HG03442 (cell line): ENCODE measurements around the gene ART4.

Experiments
- ATAC-seq: cut with Tn5 transposase; IDR thresholded peaks from one replicate; pipeline ENCODE4 v1.9.1; 2021; ENCODE audit warnings: mild to moderate bottlenecking, moderate library complexity; ENCODE audit not compliant: unreplicated experiment

ART4 gene

GRCh38 chr12:14811486-14811885, 31.8 kb downstream of the ART4 start:
- ATAC-seq: no peak

GRCh38 chr12:14810953-14811483, 32.3 kb downstream of the ART4 start:
- ATAC-seq: no peak

GRCh38 chr12:14810167-14810952, 33.0 kb downstream of the ART4 start:
- ATAC-seq: no peak

GRCh38 chr12:14803830-14804160, 39.5 kb downstream of the ART4 start:
- peak; percentile 3 for ATAC-seq

GRCh38 chr12:14803011-14803829, 40.1 kb downstream of the ART4 start, which contains the start of the genes C12orf60 and WBP11:
TSS of gene C12orf60 (plus strand) at chr12:14803670. CDS start at chr12:14822936, 19,266 bp downstream.
TSS of gene WBP11 (minus strand) at chr12:14803478. CDS start at chr12:14801383, 2,095 bp downstream.
- peak; percentile 99 for ATAC-seq

GRCh38 chr12:14802721-14803010, 40.7 kb downstream of the ART4 start:
- ATAC-seq: no peak

- no peak for ATAC-seq
Observed at GRCh38 chr12:14802247-14802646, 41.1 kb downstream of the ART4 start.

- no peak for ATAC-seq
Observed at GRCh38 chr12:14795028-14795448, 48.3 kb downstream of the ART4 start.

GRCh38 chr12:14785568-14785967, 57.8 kb downstream of the ART4 start:
- no peak for ATAC-seq

- no peak for ATAC-seq
Observed at GRCh38 chr12:14784471-14784870, 58.9 kb downstream of the ART4 start.

GRCh38 chr12:14782756-14783155, 60.6 kb downstream of the ART4 start:
- no peak for ATAC-seq

- ATAC-seq: no peak
Observed at GRCh38 chr12:14781563-14781962, 61.8 kb downstream of the ART4 start.

- ATAC-seq: no peak
Observed at GRCh38 chr12:14780859-14781258, 62.5 kb downstream of the ART4 start.

GRCh38 chr12:14779834-14780233, 63.5 kb downstream of the ART4 start:
- no peak for ATAC-seq

GRCh38 chr12:14777271-14777670, 66.1 kb downstream of the ART4 start:
- ATAC-seq: no peak

GRCh38 chr12:14776236-14776961, 66.9 kb downstream of the ART4 start:
- ATAC-seq: no peak

GRCh38 chr12:14775636-14775980, 67.7 kb downstream of the ART4 start:
- no peak for ATAC-seq
